Nephron progenitor cell (in vitro differentiated cells): ENCODE measurements around the gene ASPHD1.

Source experiments
- DNase-seq: peaks from one replicate; pipeline ENCODE4 v3.0.0; 2021
- H3K27ac Mint-ChIP-seq: 2 replicates; pipeline ENCODE4 v1.8.0; 2021; ENCODE audit warnings: mild to moderate bottlenecking, moderate library complexity, mixed read lengths
- H3K27me3 Mint-ChIP-seq: 2 replicates; pipeline ENCODE4 v1.8.0; 2021; ENCODE audit warnings: mild to moderate bottlenecking, low read depth, mixed read lengths; ENCODE audit not compliant: poor library complexity
- H3K36me3 Mint-ChIP-seq: 2 replicates; pipeline ENCODE4 v1.8.0; 2021; ENCODE audit warnings: low read depth, mixed read lengths
- H3K4me1 Mint-ChIP-seq: 2 replicates; pipeline ENCODE4 v1.8.0; 2021; ENCODE audit warnings: mixed read lengths
- H3K4me3 Mint-ChIP-seq: 2 replicates; pipeline ENCODE4 v1.8.0; 2021; ENCODE audit warnings: mild to moderate bottlenecking, moderate library complexity, mixed read lengths
- H3K9me3 Mint-ChIP-seq: 2 replicates; pipeline ENCODE4 v1.8.0; 2021; ENCODE audit warnings: mild to moderate bottlenecking, moderate library complexity, mixed read lengths
- CTCF ChIP-seq: fragments of 200-600 bp; sonication (generic); IDR thresholded peaks from 2 replicates; pipeline ENCODE4 v1.5.0; 2021; ENCODE audit warnings: antibody characterized with exemption

Gene ASPHD1

GRCh38 chr16:29950806-29951461, 50.6 kb downstream of the ASPHD1 start:
- Mint-ChIP-seq H3K27me3 (peaks cover 4% of the 10 kb centered on the region), H3K4me3 (no peak overlapping the region), H3K36me3 (peaks cover 8% of the 10 kb centered on the region), H3K9me3 (peaks cover 33% of the 10 kb centered on the region), H3K27ac (no peak overlapping the region), H3K4me1 (no peaks in the 10 kb centered on the region)
- TF ChIP-seq CTCF = no peak
- DNase-seq = no peak

GRCh38 chr16:29951625-29952365, 51.5 kb downstream of the ASPHD1 start:
- no peak for TF ChIP-seq CTCF
- peaks cover 33% of the 10 kb centered on the region for H3K9me3 Mint-ChIP-seq
- peaks cover 3% of the 10 kb centered on the region for H3K27me3 Mint-ChIP-seq
- peaks cover 8% of the 10 kb centered on the region for H3K36me3 Mint-ChIP-seq
- H3K4me1 Mint-ChIP-seq = no peaks in the 10 kb centered on the region
- H3K4me3 Mint-ChIP-seq = no peak overlapping the region
- DNase-seq = no peak
- no peak overlapping the region for H3K27ac Mint-ChIP-seq
